HG02623 (cell line): ENCODE results near the gene WDFY3.

Source experiments
- ATAC-seq: cut with Tn5 transposase; IDR thresholded peaks from one replicate; pipeline ENCODE4 v1.9.1; 2021; ENCODE audit warnings: moderate library complexity; ENCODE audit not compliant: unreplicated experiment

Gene WDFY3

GRCh38 chr4:84914686-84915395, 51.6 kb downstream of the WDFY3 start:
- ATAC-seq: no peak

GRCh38 chr4:84913176-84913575, 53.3 kb downstream of the WDFY3 start:
- ATAC-seq: no peak

- no peak for ATAC-seq
Observed at GRCh38 chr4:84912741-84913140, 53.7 kb downstream of the WDFY3 start.

- no peak for ATAC-seq
Observed at GRCh38 chr4:84908876-84909275, 57.6 kb downstream of the WDFY3 start.

- no peak for ATAC-seq
Observed at GRCh38 chr4:84907145-84907544, 59.3 kb downstream of the WDFY3 start.

GRCh38 chr4:84905646-84906045, 60.8 kb downstream of the WDFY3 start:
- no peak for ATAC-seq

- no peak for ATAC-seq
Observed at GRCh38 chr4:84901740-84902281, 64.7 kb downstream of the WDFY3 start.

- no peak for ATAC-seq
Observed at GRCh38 chr4:84901173-84901572, 65.3 kb downstream of the WDFY3 start.

GRCh38 chr4:84899616-84900015, 66.9 kb downstream of the WDFY3 start:
- no peak for ATAC-seq

GRCh38 chr4:84897516-84897915, 69.0 kb downstream of the WDFY3 start:
- no peak for ATAC-seq

- ATAC-seq: no peak
Observed at GRCh38 chr4:84895283-84895682, 71.2 kb downstream of the WDFY3 start.

- ATAC-seq: no peak
Observed at GRCh38 chr4:84894621-84895020, 71.9 kb downstream of the WDFY3 start.

- no peak for ATAC-seq
Observed at GRCh38 chr4:84892950-84893349, 73.5 kb downstream of the WDFY3 start.

GRCh38 chr4:84887824-84888223, 78.7 kb downstream of the WDFY3 start:
- no peak for ATAC-seq

GRCh38 chr4:84879651-84880200, 86.8 kb downstream of the WDFY3 start:
- ATAC-seq: no peak

- ATAC-seq: no peak
Observed at GRCh38 chr4:84878546-84878945, 87.9 kb downstream of the WDFY3 start.

GRCh38 chr4:84878090-84878489, 88.4 kb downstream of the WDFY3 start:
- ATAC-seq: no peak

GRCh38 chr4:84877051-84877833, 89.2 kb downstream of the WDFY3 start:
- no peak for ATAC-seq

- no peak for ATAC-seq
Observed at GRCh38 chr4:84875636-84876371, 90.7 kb downstream of the WDFY3 start.

GRCh38 chr4:84874619-84875018, 91.9 kb downstream of the WDFY3 start:
- ATAC-seq: no peak
